ENCODE results near the gene PTPRD. TPM values are rescaled to one million over a fixed set of nuclear protein-coding genes. Genes with fewer than 3 reads are reported as not detected.

PTPRD gene
- total RNA-seq, 4 donors from 2014 or later: 19.6 to 78.9 (median 45.6) TPM

GRCh38 chr9:8468045-8468637 lies 2144.7 kb downstream of the PTPRD start:
- WGBS, 2 donors: 75 to 87% methylated on average over 3 of the region's 3 CpGs
- no peak overlapping the region for H3K4me3 ChIP-seq (replicated peaks in 1 of 3)
- no peaks in the 10 kb centered on the region for H3K4me1 ChIP-seq
- TF ChIP-seq CTCF (IDR thresholded peaks at IDR 0.05): no peak
- TF ChIP-seq POLR2A (IDR thresholded peaks at IDR 0.05): no peak
- intact Hi-C loops (cut with DNase I): no loop called here
- H3K36me3 ChIP-seq: no peaks in the 10 kb centered on the region
- no peaks in the 10 kb centered on the region for H3K27me3 ChIP-seq
- no peak for DNase-seq
- H3K9me3 ChIP-seq: no peaks in the 10 kb centered on the region
- H3K27ac ChIP-seq: no peak overlapping the region

DNA sequence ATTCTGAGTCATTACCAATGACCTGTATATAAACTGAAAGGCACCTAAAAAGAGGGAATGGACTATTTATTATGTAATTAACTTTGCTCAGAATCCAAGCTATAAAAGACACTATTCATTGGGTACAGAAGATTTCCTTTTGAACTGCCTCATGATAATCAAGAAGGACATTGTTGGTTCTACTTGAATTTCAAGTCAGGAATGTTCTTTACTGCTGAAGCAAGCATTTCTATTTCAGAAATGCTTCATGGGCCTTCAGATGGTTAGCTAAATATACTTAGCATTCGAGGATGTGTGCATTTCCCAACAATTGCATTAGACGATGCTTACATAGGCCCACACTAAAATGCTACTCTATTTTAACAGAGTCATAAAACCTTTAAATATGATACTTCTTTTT lies 2155.0 kb downstream of the PTPRD start:
- no peak for DNase-seq
- no peaks in the 10 kb centered on the region for H3K4me1 ChIP-seq
- no peaks in the 10 kb centered on the region for H3K9me3 ChIP-seq
- H3K27ac ChIP-seq: no peak overlapping the region
- intact Hi-C loops (cut with DNase I): no loop called here
- no peak for TF ChIP-seq CTCF (IDR thresholded peaks at IDR 0.05)
- TF ChIP-seq POLR2A (IDR thresholded peaks at IDR 0.05): no peak
- WGBS, 2 donors: 37 to 45% methylated on average over 2 of the region's 2 CpGs
- H3K27me3 ChIP-seq: no peaks in the 10 kb centered on the region
- no peaks in the 10 kb centered on the region for H3K36me3 ChIP-seq
- H3K4me3 ChIP-seq (replicated peaks in 1 of 3): no peak overlapping the region

GRCh38 chr9:8457055-8457454 lies 2155.7 kb downstream of the PTPRD start:
- Histone ChIP-seq H3K4me3 (replicated peaks in 1 of 3) (no peak overlapping the region), H3K4me1 (no peaks in the 10 kb centered on the region), H3K27me3 (no peaks in the 10 kb centered on the region), H3K27ac (no peak overlapping the region), H3K9me3 (no peaks in the 10 kb centered on the region), H3K36me3 (no peaks in the 10 kb centered on the region)
- intact Hi-C loops (cut with DNase I): no loop called here
- no peak for DNase-seq
- TF ChIP-seq POLR2A (IDR thresholded peaks at IDR 0.05) (no peak), CTCF (IDR thresholded peaks at IDR 0.05) (no peak)
- 77 to 82% methylated on average over 5 of the region's 5 CpGs for WGBS, 2 donors

DNA sequence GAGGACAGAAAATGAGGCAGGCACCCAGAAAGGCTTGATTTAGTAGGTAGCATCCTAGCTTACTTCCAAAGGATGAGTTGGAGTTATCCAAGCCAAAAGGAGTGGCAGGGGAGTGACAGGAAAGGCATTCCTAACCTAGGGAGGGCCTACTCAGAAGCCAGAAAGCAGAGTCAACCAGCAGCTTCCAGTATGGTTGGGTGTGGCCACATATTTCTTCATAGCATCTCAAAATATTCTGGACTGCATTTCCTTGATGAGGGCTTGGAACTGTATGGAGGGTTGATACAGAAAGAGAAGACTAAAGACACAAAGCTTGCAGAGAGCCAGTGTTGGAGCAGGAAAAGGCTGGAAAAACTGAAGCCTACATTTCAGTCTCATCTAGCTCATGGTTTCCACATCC lies 2156.5 kb downstream of the PTPRD start:
- DNase-seq: no peak
- Histone ChIP-seq H3K4me3 (replicated peaks in 1 of 3) (no peak overlapping the region), H3K27ac (no peak overlapping the region), H3K9me3 (no peaks in the 10 kb centered on the region), H3K27me3 (no peaks in the 10 kb centered on the region), H3K36me3 (no peaks in the 10 kb centered on the region), H3K4me1 (no peaks in the 10 kb centered on the region)
- intact Hi-C loops (cut with DNase I): no loop called here
- TF ChIP-seq POLR2A (IDR thresholded peaks at IDR 0.05): no peak
- no peak for TF ChIP-seq CTCF (IDR thresholded peaks at IDR 0.05)

- no peaks in the 10 kb centered on the region for H3K36me3 ChIP-seq
- no peak overlapping the region for H3K27ac ChIP-seq
- H3K9me3 ChIP-seq: no peaks in the 10 kb centered on the region
- H3K27me3 ChIP-seq: no peaks in the 10 kb centered on the region
- no peak overlapping the region for H3K4me3 ChIP-seq (replicated peaks in 1 of 3)
- 90 to 91% methylated on average over 9 of the region's 9 CpGs for WGBS, 2 donors
- TF ChIP-seq POLR2A (IDR thresholded peaks at IDR 0.05) (no peak), CTCF (IDR thresholded peaks at IDR 0.05) (no peak)
- no peaks in the 10 kb centered on the region for H3K4me1 ChIP-seq
- no peak for DNase-seq
- intact Hi-C loops (cut with DNase I): no loop called here
Measured at GRCh38 chr9:8450810-8451545, 2161.8 kb downstream of the PTPRD start.

All from thyroid gland (tissue), 4 donors.